ENCODE data around the gene SLC36A3.
"Not testable (repeated sequence)": the region's sequence is repeated elsewhere in the genome, so short reads cannot be mapped to it uniquely, and the experiment has no call there.

The SLC36A3 gene

DNA sequence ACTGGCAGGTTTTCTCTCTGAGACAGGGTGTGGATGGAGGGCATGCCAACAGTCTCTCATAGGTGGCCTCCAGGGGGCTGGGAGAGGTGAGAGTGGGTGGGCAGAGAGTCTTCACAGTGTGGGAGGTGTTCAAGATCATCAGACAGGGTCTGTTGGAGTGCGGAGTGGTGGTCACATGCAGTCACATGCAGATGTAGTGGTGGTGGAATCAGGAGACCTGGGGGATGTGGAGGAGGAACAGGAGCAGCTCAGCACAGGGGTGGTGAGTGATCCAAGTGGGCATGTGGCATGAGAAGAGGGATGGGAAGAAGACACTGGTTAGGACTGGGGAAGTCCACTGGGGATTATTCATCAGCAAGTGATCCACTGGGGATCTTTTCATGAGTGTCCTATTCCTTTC, 44.8 kb downstream of the SLC36A3 start:
- no peak for DNase-seq

DNA sequence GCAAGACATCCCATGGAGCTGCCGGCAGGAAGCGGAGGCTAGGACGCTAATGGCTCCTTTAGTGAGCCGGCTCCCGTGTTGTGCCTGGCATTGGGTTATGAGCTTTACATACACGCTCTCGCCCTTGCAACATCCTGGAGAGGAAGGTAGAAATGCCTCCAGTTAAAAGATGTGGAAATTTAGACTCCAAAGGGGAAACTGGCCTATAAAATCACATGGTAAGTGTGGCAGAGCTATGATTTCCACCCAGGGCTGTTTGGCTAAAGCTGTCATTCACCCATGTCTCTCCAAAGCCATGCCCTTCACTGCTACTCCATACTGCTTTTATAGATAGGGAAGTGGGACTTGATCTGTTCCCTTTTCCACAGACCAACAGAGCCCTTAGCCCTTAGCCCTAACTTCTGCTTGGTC, 45.4 kb downstream of the SLC36A3 start:
- no peak for DNase-seq

DNA sequence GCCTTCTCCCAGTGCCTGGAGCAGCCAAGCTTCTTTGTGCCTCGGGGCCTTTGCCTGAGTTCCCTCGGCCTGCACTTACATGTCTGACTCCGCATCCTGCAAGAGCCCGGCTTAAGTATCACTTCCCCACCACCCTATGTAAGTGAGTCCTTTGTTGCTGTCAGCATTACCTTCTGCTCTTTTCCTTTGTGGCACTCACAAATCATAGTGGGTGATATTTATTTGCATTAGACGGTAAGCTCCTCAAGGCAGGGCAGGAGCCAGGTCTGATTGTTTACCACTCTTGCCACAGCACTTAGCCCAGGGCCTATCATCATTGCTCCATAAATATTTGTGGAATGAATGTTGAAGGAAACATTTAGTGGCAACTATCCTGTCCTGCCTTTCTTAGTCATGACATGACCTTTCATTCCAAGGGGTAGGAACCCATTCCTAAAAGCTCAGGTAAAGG, 45.8 kb downstream of the SLC36A3 start:
- DNase-seq, result no peak

DNA sequence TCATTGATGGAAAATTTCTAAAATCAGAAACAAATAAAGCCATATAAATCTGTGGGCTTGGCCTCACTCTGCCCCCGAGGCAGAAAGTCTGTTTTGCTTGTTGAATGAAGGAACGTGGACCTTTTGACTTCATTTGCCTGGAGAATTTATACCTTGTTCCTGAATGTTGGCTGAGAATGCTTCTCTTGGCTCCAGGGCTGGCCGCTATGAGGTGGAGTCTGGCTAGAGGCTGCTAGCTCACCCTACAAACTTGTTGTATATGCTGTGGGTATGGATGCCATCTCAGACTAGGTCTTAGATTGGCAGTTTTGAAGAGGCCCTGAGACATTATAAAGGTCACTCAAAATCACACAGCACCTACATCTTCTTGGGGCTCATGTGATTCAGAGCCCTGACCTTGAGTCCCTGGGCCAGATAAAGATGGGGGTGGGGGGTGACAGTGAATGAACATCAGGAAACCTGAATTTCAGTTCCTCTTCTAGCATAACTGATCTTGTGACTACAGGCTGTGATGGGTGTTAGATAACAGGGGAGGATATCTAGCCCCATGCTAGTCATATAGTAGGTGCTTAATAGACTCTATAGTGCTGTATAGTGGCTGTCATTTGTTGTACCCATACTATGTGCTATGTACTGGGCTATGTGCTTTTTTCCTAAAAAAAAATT, 47.8 kb downstream of the SLC36A3 start:
- no peak for DNase-seq

DNA sequence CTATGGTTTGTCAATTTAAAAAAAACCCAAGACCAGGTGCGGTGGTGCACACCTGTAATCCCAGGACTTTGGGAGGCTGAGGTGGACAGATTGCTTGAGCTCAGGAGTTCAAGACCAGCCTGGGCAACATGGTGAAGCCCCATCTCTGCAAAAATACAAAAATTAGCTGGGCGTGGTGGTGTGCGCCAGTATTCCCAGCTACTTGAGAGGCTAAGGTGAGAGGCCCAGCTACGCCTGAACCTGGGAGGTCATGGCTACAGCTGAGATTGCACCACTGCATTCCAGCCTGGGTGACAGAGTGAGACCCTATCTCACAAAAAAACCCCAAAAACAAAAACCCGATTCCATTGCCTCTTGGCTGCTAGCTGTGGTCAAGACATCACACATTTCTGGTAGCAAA, 48.6 kb downstream of the SLC36A3 start:
- DNase-seq, result not testable (repeated sequence)

DNA sequence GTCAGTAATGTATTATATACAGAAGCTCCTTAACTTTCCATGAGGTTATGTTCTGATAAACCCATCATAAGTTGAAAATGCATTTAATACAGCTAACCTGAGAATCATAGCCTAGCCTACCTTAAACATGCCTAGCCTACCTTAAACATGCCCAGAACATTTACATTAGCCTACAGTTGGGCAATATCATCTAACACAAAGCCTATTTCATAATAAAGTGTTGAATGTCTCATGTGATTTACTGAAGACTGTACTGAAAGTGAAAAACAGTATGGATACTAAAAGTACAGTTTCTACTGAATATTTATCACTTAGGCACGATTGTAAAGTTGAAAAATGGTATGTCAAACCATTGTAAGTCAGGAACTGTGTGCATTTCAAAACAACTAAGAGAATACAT, 49.0 kb downstream of the SLC36A3 start:
- DNase-seq, result no peak

DNA sequence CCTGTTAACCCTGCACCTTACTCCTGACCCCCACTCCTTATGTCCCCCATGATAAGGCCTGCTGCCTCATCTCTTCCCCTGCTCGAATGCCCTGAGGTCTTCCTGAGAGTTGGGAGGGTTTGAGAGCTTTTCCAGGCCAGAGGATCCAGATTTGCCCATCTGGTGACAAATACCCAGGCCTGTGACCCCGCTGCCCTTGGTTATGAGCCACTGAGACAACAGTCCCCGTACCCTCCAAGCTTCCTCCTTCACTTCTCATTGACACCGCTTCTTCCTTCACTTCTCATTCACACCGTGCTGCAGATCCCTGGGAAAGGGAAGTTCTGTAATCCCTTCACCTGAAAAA, 50.0 kb downstream of the SLC36A3 start:
- no peak for DNase-seq

DNA sequence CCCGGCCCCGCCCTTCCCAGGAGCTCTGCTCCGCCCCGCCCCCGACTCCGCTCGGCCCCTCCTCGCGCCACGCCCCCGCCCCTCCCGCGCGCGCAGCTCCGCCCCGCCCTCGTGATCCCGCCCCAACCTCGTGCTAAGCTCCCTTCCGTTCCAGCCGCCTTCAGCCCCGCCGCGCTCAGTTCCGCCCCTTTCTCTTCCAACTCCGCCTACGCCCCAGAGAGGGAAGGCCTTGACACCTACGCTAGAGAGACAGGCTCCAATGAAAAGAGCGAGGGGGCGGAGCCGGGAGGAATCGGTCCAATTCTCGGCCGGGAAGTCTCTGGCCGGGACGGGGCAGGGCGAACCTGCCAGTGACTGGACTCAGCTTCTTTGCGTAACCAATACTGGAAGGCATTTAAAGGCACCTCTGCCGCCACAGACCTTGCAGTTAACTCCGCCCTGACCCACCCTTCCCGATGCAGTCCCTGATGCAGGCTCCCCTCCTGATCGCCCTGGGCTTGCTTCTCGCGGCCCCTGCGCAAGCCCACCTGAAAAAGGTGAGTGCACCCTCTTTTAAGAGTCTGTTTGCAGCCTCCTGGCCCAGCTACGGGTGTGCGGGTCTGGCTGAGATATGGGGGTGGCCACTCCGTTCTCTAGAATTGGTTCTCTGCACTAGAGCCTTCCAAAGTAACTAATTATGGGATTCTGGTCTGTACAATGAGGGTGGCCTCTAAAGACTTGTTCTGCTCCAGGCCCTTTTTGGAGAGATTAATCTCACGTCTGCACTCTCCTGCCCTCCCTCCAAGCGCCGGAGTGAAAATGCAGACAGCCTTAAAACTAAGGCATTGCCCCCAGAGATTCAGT, 50.6 kb downstream of the SLC36A3 start, which contains the start of gene GM2A:
GM2A (plus strand) TSS at position 424 of the 843 bp plus-strand sequence; CDS start at position 456, 32 bp downstream.
- peak; percentile 99 for DNase-seq

DNA sequence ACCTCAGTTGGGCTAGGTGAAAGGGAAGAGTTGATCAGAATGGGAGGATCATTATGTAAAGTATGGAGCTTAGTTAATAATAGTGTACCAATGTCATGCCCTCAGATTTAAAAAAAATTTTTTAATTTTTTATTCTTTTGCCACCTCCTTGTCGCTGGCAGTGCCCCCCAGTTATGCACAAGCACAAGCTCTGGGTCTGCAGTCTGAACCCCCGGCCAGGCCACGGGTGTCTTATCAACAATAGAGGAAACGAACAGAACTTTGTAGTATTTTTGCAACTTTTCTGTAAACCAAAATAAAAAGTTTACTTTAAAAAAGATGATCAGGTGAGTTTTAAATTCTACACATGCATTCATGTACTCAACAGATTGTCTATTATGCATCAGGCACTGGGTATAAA, 51.9 kb downstream of the SLC36A3 start:
- DNase-seq, result no peak

DNA sequence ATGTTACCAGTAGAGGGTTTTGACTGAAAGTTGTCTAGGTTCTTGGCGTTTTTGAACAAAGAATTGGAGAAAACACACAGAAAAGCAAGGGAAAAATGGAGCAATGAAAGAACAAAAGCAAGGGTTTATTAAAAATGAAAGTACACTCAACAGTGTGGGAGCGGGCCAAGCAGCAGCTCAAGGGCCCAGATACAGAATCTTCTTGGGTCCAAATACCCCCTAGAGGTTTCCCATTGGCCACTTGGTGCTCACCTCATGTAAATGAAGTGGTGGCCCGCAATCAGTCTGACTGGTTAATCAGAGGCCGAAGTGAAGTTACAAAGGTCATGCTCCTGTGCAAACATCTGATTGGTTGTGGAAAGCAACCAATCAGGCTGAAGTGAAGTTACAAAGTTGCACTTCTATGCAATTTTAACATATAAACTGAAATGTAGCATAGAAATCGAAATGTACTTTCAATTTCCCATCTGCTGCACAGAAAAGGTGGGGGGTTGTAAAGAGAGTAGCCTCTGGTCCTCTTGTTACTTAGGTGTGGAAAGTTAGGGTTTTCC, 52.5 kb downstream of the SLC36A3 start:
- DNase-seq, result peak; percentile 58

DNA sequence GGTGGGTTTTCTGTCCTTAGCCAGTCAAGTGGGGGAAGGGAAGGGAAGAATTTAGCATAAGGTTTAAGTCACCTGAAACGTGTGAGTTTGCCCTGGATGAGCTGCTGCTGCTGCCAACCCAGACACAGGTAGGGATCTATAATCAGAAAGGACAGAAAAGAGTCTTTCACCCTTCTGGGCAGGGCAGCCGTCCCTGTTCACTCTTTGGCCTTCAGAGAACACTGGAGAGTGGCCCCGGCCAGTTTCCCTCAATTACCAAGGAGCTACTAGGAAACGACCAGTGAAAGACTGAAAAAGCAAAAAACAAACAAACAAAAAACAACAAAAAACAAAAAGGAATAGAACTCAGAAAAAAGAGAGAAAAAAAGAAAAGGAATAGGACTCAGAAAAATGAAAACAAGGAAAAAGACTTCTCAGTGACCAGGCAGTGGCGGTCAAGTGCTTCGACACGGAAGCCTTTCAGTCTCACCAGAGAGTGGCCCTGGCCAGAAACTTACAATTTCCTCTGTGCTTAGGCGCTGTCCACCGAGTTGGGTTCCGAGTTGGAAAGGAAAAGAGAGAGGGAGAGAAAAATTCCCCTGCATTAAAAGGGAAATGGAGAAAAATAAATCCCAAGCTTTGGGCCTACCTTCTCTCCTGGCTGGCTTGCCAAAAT, 53.1 kb downstream of the SLC36A3 start:
- DNase-seq, result no peak

DNA sequence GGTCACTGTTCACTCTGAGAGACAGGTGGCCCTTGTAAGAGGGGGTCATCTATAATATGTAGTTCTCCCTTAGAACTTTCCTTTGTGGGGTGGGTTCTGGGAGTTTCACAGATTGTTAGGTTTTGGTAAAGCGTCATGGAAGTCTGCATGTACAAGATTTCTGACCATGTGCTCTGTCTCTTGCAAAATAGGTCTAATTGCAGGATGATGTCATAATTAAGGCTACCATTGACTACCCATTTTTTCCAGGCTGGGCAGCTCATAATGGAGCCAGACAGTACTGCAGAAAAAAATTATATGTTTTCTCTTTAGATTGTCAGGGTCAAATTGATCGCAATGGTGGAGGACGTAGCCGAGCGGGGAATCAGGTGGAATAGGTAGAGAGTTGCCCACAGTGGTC, 54.3 kb downstream of the SLC36A3 start:
- DNase-seq, result no peak

DNA sequence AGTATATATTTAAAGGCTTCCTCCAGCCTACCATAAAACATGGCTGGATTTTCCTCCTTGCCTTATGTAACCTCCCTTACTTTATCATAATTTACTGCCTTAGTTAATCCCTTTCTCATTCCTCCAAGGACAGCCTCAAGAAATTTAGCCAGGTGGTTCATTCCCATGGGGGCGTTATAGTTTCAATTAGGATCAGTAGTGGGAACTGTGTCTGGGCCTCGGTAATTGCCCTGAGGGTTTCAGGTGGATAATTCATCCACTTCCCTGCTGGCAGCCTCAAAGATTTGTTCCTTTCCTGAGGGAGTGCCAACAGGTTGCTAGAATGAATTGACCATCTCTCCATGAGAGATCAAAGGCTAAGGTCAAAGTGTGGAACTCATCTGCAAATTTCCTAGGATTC, 54.9 kb downstream of the SLC36A3 start:
- no peak for DNase-seq

DNA sequence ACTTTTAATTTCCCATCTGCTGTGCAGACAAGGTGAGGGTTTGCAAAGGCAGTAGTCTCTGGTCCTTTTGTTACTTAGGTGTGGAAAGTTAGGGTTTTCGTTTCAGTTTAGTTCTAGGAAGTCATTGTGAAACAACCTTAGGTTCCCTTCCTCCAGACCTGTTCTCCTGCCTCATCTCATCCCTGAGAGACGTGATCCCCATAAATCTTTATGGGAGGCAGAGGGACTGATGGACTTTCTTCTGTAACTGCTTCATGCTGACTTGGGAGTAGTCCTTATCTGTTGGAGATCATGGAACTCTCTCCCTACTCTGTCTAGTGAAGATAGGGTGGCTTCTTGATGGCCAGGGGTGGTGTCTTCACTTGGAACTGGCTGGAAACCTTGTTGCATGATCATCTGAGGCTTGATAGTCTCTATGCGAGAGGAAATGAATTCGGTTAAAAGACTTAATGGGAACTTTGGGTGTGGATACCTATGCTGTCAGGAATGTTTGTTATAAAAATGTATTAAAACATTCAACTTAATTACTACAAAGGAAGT, 57.8 kb downstream of the SLC36A3 start:
- no peak for DNase-seq

DNA sequence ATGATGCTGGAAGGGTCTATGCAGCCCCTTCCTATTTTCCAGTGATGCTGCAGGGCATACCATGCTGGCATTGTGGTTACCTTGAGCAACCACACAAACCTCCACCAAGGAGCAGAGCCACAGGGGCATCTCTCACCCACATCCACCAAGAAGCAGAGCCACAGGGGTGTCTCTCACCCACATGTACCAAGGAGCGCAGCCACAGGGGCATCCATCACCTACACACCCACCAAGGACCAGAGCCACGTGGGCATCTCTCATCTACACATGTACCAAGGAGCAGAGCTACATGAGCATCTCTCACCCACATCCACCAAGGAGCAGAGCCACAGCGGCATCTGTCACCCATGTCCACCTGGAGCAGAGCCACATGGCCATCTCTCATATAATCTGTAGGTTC, 59.4 kb downstream of the SLC36A3 start:
- DNase-seq, result no peak

DNA sequence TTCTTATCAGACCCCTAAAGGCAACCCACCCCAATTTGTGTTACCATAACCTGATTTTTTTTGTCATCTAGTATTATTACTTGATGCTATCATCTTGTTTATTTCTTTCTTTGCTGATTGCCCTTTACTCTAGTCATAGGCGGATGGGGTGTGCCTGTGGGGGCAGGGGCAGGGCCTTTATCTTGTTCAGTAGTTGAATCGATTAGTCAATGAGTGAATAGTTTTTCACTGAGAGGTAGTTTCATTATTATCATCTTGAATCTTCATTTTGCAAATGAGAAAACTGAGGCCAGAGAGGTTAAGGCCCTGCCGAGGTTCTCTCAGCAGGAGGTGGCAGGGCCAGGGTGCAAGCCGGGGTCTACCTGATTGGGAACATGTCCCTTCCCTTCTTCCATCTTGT, 60.0 kb downstream of the SLC36A3 start:
- no peak for DNase-seq

DNA sequence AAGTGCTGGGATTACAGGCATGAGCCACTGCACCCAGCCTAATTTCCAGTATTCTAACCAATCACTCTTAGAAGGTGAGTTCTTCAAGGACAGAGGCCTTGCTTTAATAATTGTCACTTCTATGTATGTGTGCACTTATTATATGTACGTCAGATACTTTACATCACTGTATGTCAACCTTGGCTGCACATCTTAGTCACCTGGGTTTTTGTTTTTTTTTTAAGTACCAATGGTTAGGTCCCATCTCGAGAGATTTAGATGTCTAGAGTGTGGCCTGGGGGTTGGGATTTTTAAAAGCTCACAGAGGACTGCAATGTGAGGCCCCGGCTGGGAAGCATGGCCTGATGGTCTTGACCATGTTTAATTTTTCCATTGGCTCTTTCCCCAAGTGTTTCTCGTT, 60.4 kb downstream of the SLC36A3 start:
- DNase-seq, result no peak

DNA sequence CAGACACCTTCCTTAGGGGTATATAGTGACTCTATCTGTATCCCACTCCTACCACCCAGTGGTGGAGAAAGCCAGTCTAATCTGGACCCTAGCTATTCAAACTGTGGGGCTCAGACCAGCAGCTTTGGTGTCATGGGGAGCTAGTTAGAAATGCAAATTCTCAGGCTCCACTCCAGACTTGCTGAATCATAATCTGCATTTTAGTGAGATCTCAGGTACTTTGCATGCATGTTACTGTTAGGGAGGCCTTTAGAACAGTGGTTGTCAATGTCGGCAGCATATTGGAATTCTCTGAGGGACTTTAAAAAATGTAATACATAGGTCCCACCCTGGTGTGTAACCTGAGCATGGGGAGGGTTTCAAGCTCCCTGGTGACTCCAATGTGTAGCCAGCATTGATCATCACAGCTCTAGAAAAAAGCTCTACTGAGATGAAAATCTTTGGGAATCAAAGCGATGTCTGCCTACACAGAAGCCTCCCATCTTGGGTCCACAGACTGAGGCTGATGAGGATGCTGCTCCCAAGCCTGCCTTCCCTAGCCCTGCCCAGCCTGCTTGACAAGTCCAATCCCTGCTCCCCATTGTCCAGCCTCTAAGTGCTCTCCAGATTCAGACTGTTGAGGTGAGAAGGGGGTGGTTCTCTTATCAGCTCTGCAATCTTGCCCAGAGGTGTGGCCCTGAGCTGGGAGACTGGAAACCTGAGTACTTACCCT, 62.5 kb downstream of the SLC36A3 start:
- no peak for DNase-seq

DNA sequence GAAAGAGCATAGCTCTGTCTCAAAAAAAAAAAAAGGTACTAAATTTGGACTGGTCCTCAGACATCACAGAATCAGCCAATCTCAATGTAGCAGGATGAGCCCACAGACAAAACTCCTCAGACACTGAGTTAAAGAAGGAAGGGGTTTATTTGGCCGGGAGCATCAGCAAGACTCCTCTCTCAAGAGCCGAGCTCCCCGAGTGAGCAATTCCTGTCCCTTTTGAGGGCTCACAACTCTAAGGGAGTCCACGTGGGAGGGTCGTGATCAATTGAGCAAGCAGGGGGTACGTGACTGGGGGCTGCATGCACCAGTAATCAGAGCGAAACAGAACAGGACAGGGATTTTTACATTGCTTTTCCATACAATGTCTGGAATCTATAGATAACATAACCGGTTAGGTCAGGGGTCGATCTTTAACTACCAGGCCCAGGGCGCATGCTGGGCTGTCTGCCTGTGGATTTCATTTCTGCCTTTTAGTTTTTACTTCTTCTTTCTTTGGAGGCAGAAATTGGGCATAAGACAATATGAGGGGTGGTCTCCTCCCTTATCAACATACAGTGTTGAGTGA, 63.2 kb downstream of the SLC36A3 start:
- not testable (repeated sequence) for DNase-seq

DNA sequence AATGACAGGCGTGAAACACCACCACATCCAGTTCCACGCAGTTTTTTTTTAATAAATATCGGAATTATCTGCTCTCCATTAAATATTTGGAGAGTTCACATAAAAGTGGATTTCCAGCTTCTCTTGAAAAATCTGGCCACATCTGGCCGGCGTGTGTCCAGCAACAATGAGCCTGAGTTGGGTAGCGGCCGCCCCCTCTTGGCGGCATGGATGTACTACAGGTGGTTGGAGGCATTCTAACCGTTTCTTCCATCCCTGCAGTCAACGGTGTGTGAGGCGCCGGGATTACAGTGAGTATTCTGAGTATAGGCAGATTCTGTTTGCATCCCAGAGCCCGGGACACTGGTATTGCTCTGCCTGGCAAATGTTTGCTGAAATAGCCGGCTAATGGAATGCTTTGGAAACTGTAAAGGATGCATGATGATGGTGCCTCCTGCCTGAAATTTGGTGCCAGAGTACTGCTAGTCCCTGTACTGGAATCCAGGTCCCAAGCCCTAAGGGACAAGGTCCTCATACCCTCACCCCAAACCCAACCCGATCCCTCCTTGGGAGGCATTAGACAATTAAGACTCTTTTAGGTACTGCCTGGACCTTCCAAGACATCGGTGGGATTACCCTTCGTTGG, 64.2 kb downstream of the SLC36A3 start:
- peak; percentile 62 for DNase-seq

DNA sequence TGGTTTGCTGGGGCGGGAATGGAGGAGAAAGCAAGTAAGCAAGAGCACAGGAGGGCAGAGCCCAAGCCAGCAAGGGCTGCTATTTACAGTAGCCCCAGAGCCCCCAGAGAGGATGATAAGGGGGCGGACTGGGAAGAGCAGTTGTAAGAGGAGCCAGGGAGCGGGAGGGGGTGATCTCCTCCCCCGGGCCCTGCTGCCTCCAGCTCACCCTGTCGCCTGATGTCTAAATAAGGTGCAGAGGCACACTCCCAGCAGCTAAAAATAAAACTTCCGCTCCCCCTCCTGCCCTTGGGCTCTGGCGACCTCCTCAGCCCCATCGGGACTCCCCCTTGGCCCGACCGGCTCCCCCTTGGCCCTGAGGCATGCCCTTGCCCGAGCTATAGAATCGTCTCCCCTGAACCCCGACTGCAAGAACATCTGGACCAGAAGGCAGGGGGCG, 65.2 kb downstream of the SLC36A3 start:
- no peak for DNase-seq

DNA sequence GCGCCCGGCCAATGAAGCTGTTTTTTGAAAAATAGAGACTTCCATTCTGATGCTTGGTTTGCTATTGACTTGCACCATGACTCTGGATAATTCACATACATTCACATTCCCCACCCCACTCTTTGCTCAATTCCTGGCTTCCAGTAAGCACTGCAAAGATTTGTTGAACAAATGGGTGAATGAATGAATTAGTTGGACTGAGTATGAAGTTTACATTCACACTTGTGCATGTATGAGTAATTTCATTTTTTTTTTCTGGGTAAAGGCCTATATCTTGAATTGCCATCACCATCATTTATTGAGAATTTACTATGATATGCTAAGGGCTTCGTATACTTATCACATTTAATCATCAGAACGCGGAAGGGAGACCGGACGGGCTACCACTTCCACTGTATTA, 65.9 kb downstream of the SLC36A3 start:
- DNase-seq, result no peak
